Measurements from ENCODE around the gene SELENOI. TPM values are rescaled to one million over a fixed set of nuclear protein-coding genes. Genes with fewer than 3 reads are reported as not detected.

Gene SELENOI
- total RNA-seq, 1 experiment from 2014 or later = 63.3 TPM

DNA sequence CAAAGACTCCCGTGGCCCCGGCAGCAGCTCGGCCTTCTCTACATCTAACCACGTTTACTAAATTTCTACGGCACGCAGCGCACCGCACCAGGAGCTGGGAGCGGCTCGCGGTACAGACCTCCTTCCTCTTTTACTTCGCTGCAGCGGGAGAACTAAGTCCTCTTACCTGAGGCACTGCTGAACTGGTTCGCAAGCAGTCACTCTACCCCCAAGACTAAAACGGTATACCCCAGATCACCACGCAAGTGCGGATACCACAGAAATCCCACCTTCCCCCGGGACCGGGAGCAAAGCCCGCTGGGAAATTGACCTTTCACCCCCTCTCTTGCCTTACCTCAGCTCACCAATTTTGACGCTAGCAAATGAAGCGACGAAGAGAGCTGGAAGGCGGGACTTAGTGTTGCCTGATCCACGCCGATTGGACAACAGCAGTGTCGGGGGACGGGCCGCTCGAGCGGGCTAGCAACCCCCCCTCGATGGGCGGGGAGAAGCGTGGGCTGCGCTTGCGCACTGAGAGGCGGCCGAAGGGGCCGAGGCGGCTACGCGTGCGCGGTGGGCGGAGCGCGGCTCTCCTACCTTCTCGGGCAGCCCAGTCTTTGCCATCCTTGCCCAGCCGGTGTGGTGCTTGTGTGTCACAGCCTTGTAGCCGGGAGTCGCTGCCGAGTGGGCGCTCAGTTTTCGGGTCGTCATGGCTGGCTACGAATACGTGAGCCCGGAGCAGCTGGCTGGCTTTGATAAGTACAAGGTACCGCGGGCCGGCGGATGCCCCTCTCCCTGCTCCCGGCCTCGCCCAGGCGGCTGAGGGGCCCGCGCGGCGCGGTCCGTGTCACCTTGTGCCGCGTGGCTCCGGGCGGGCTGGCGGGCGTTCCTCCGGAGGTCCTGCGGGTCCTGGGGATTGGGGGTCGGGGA lies at the start of gene SELENOI (continued):
- TF ChIP-seq, protein P1, sequence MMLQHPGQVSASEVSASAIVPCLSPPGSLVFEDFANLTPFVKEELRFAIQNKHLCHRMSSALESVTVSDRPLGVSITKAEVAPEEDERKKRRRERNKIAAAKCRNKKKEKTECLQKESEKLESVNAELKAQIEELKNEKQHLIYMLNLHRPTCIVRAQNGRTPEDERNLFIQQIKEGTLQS (IDR thresholded peaks at IDR 0.05) = no peak
- peak; percentile 81 for TF ChIP-seq ZFX (IDR thresholded peaks at IDR 0.05)

DNA sequence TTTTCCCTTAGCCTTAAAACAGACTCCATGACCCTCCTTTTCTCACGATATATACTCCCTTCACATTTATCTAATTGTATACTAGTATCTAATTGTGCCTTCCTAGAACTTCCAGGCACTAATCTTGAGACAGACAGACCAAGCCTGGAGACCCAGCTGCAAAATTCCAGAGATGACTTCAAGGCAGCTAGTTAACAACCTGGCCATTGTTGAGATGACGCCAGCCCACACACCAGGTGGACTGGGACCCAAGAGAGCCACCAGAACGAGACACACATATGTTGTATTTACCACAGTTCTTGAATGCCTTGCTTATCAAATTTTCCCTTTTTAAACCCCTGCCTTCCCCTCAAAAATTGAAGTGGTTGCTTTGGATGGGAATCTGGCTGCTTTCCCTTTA lies 48.9 kb upstream of the SELENOI start:
- no peaks in the 10 kb centered on the region for H3K79me2 ChIP-seq (ENCODE audit: insufficient read depth, low read length)
- no peaks in the 10 kb centered on the region for H4K20me1 ChIP-seq (ENCODE audit: insufficient read depth)
- ATAC-seq = no peak
- H2AFZ ChIP-seq (ENCODE audit: low read depth, low read length, poor library complexity, severe bottlenecking) = no peak overlapping the region
- H3K4me3 ChIP-seq (replicated peaks in 1 of 2; ENCODE audit: low read depth in 1 of 2, low read length in 2 of 2) = no peak overlapping the region
- no peaks in the 10 kb centered on the region for H3K9me3 ChIP-seq (ENCODE audit: control insufficient read depth in 1 of 2, insufficient read depth in 1 of 2, low read depth in 1 of 2, low read length in 2 of 2)
- no peaks in the 10 kb centered on the region for H3K9me2 ChIP-seq (ENCODE audit: insufficient read depth)
- H3K27me3 ChIP-seq (ENCODE audit: insufficient read depth, low read length) = no peaks in the 10 kb centered on the region
- H3K9ac ChIP-seq (ENCODE audit: low read length) = no peak overlapping the region
- peaks cover 7 to 16% of the 10 kb centered on the region in 2 experiments; a peak in 3 of 4 replicates for H3K4me1 ChIP-seq (ENCODE audit: control insufficient read depth in 1 of 2, insufficient read depth in 2 of 2, low read length in 2 of 2)
- BruUV-seq (replicated peaks) = no TSS peak
- H3K4me2 ChIP-seq (ENCODE audit: low read length) = no peak overlapping the region
- ChIA-PET POLR2A (no interaction called here), RAD21 (ENCODE audit: low non-redundant PET in 1 of 2, low total read pairs in 2 of 2, uncharacterized antibody in 2 of 2, unreplicated experiment in 2 of 2) (no interaction called here), CTCF (no interaction called here)
- no peak for DNase-seq (ENCODE audit: low read depth, low spot score)
- intact Hi-C loops (cut with micrococcal nuclease) = no loop called here
- H3K36me3 ChIP-seq (ENCODE audit: control insufficient read depth in 1 of 2, insufficient read depth in 2 of 2, low read length in 2 of 2) = no peaks in the 10 kb centered on the region
- no peak overlapping the region for H3K27ac ChIP-seq (ENCODE audit: low read depth, low read length)
- TF ChIP-seq SP1 (IDR thresholded peaks at IDR 0.05; ENCODE audit: low read depth) (no peak), TCF7L2 (IDR thresholded peaks at IDR 0.05; ENCODE audit: borderline replicate concordance, extremely low read depth, insufficient read depth, insufficient read length) (no peak), ZFX (IDR thresholded peaks at IDR 0.05) (no peak), CEBPB (IDR thresholded peaks at IDR 0.05; ENCODE audit: low read depth) (no peak), FOSL1 (IDR thresholded peaks at IDR 0.05; ENCODE audit: low read depth) (no peak), JUND (IDR thresholded peaks at IDR 0.05) (no peak), RAD21 (IDR thresholded peaks at IDR 0.05; ENCODE audit: low read depth) (no peak), POLR2A (IDR thresholded peaks at IDR 0.05; ENCODE audit: borderline replicate concordance, extremely low read depth, insufficient read depth, insufficient read length) (no peak), SIN3A (IDR thresholded peaks at IDR 0.05; ENCODE audit: low read depth) (no peak), ELF1 (IDR thresholded peaks at IDR 0.05; ENCODE audit: borderline replicate concordance, low read depth) (no peak), CBX3 (IDR thresholded peaks at IDR 0.05; ENCODE audit: low read depth) (no peak)
- TF ChIP-seq, protein P2, sequence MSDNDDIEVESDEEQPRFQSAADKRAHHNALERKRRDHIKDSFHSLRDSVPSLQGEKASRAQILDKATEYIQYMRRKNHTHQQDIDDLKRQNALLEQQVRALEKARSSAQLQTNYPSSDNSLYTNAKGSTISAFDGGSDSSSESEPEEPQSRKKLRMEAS (IDR thresholded peaks at IDR 0.05) = no peak
- TF ChIP-seq, protein P1 (IDR thresholded peaks at IDR 0.05) = no peak
- TF ChIP-seq, protein P3, sequence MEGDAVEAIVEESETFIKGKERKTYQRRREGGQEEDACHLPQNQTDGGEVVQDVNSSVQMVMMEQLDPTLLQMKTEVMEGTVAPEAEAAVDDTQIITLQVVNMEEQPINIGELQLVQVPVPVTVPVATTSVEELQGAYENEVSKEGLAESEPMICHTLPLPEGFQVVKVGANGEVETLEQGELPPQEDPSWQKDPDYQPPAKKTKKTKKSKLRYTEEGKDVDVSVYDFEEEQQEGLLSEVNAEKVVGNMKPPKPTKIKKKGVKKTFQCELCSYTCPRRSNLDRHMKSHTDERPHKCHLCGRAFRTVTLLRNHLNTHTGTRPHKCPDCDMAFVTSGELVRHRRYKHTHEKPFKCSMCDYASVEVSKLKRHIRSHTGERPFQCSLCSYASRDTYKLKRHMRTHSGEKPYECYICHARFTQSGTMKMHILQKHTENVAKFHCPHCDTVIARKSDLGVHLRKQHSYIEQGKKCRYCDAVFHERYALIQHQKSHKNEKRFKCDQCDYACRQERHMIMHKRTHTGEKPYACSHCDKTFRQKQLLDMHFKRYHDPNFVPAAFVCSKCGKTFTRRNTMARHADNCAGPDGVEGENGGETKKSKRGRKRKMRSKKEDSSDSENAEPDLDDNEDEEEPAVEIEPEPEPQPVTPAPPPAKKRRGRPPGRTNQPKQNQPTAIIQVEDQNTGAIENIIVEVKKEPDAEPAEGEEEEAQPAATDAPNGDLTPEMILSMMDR (IDR thresholded peaks at IDR 0.05 in 2 of 3, conservative IDR thresholded peaks at IDR 0.05 in 1 of 3; ENCODE audit: borderline replicate concordance in 1 of 3, insufficient read depth in 1 of 3, low read depth in 2 of 3, low read length in 2 of 3) = no peak
- TF ChIP-seq, protein P4, sequence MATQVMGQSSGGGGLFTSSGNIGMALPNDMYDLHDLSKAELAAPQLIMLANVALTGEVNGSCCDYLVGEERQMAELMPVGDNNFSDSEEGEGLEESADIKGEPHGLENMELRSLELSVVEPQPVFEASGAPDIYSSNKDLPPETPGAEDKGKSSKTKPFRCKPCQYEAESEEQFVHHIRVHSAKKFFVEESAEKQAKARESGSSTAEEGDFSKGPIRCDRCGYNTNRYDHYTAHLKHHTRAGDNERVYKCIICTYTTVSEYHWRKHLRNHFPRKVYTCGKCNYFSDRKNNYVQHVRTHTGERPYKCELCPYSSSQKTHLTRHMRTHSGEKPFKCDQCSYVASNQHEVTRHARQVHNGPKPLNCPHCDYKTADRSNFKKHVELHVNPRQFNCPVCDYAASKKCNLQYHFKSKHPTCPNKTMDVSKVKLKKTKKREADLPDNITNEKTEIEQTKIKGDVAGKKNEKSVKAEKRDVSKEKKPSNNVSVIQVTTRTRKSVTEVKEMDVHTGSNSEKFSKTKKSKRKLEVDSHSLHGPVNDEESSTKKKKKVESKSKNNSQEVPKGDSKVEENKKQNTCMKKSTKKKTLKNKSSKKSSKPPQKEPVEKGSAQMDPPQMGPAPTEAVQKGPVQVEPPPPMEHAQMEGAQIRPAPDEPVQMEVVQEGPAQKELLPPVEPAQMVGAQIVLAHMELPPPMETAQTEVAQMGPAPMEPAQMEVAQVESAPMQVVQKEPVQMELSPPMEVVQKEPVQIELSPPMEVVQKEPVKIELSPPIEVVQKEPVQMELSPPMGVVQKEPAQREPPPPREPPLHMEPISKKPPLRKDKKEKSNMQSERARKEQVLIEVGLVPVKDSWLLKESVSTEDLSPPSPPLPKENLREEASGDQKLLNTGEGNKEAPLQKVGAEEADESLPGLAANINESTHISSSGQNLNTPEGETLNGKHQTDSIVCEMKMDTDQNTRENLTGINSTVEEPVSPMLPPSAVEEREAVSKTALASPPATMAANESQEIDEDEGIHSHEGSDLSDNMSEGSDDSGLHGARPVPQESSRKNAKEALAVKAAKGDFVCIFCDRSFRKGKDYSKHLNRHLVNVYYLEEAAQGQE (IDR thresholded peaks at IDR 0.05; ENCODE audit: low read depth) = no peak
- TF ChIP-seq, protein P5, sequence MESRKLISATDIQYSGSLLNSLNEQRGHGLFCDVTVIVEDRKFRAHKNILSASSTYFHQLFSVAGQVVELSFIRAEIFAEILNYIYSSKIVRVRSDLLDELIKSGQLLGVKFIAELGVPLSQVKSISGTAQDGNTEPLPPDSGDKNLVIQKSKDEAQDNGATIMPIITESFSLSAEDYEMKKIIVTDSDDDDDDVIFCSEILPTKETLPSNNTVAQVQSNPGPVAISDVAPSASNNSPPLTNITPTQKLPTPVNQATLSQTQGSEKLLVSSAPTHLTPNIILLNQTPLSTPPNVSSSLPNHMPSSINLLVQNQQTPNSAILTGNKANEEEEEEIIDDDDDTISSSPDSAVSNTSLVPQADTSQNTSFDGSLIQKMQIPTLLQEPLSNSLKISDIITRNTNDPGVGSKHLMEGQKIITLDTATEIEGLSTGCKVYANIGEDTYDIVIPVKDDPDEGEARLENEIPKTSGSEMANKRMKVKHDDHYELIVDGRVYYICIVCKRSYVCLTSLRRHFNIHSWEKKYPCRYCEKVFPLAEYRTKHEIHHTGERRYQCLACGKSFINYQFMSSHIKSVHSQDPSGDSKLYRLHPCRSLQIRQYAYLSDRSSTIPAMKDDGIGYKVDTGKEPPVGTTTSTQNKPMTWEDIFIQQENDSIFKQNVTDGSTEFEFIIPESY (IDR thresholded peaks at IDR 0.05; ENCODE audit: extremely low read depth, insufficient replicate concordance, low read length) = no peak

Measured in HCT116 (cell line).